HK-2 (cell line): ENCODE results near the gene KCTD3.

Experiments used
- DNase-seq: peaks from one replicate; pipeline ENCODE4 v3.0.0-alpha.2; 2018; ENCODE audit not compliant: unreplicated experiment

The KCTD3 gene

GRCh38 chr1:215651867-215652266 is 84.8 kb downstream of the KCTD3 start:
- no peak for DNase-seq

GRCh38 chr1:215652371-215652770 is 85.3 kb downstream of the KCTD3 start:
- no peak for DNase-seq

GRCh38 chr1:215657047-215657446 is 89.9 kb downstream of the KCTD3 start:
- no peak for DNase-seq

DNA sequence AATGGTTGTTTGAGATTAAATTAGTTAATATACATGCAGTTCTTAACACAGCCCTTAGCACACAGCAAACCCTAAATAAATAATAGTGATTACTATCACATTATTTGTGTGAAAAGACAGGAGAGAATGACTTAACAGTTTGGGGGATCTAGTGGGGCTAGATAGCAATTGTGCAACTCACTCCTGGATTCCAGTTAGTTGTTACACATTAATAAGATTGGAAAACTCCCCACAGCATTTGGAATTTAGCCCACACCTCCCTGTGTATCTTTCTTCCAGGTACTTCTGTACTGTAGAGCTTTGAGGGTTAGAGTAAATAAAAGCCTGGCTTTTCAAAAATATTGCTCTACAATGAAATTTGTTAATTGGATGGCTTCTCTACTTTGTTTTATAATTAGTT is 93.2 kb downstream of the KCTD3 start:
- no peak for DNase-seq

GRCh38 chr1:215661033-215661432 is 93.9 kb downstream of the KCTD3 start:
- no peak for DNase-seq

- DNase-seq, result peak; percentile 61
Measured at GRCh38 chr1:215665215-215665614, 98.1 kb downstream of the KCTD3 start.

DNA sequence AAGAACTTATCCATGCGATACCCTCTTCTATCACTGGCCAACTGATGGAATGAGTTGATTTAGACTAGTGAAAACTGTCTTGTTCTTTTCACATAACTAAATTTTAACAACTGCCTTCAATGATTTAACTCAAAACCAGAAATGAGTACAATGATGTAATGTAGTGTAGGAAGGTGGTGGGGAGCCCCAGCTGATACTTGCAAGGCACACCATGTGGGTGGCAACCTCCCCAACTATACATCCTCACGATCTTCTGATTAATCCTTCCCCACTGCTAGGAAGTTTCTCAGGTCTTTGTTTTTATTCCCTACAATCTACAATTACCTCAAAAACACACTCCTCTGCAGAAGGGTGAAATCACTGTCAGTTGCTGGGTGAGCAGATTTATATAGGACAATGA is 100.7 kb downstream of the KCTD3 start:
- DNase-seq, result no peak

DNA sequence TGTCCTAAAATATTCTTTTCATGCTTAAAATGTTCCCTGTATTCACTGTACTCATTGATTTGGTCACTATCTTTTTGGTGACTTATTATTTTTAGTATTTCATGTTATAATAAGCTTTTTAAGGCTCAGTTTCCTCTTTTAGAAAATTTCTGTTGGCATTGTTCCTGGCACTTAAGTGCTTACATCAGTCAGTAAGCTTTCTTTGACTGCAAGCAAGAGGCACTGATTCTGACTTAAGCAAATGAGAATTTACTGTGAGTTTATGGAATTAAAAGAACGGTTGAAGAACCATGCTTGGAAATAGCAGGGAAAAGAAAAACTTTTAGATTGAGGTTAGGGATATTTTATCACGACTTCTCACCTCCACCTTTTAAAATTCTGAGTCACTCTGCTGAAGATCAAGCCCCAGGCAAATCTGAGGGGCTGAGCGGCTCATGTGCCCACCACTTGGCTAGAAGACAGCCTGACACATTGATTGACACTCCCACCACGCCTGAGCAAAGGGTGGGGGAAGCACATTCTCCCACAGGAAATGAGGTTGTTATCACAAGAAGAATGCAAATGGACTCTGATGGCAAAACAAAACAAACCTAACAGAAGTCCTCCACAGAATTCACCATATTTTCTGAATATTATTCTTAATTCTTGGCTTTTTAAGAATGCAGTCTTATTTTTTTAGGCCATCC is 102.8 kb downstream of the KCTD3 start:
- DNase-seq, result no peak
